HG03097 (cell line): Measurements from ENCODE around the gene YBX1.
A peak's percentile ranks its signal among the peaks of the same experiment; 100 is the strongest.
"Not testable (repeated sequence)": the region's sequence is repeated elsewhere in the genome, so short reads cannot be mapped to it uniquely, and the experiment has no call there.

Source experiments
- ATAC-seq: cut with Tn5 transposase; IDR thresholded peaks from one replicate; pipeline ENCODE4 v1.9.1; 2021; ENCODE audit not compliant: unreplicated experiment, low FRiP score

YBX1 gene

GRCh38 chr1:42681741-42682483 lies at the start of gene YBX1:
TSS of gene YBX1 (plus strand) at chr1:42682418. CDS start at chr1:42682566, 148 bp downstream.
- peak; percentile 88 for ATAC-seq

GRCh38 chr1:42639116-42639515 lies 43.1 kb upstream of the YBX1 start:
- ATAC-seq: no peak

- ATAC-seq: no peak
Observed at GRCh38 chr1:42646056-42646455, 36.2 kb upstream of the YBX1 start.

GRCh38 chr1:42657201-42657600 lies 25.0 kb upstream of the YBX1 start:
- no peak for ATAC-seq

- peak; percentile 90 for ATAC-seq
Observed at GRCh38 chr1:42657981-42658876, 24.0 kb upstream of the YBX1 start, which contains the start of gene PPIH. TSS of gene PPIH (plus strand) at chr1:42658423. CDS start at chr1:42658447, 24 bp downstream.

- ATAC-seq: no peak
Observed at GRCh38 chr1:42658877-42659337, 23.3 kb upstream of the YBX1 start.

- no peak for ATAC-seq
Observed at GRCh38 chr1:42660907-42661500, 21.2 kb upstream of the YBX1 start.

GRCh38 chr1:42669936-42670335 lies 12.3 kb upstream of the YBX1 start:
- no peak for ATAC-seq

- no peak for ATAC-seq
Observed at GRCh38 chr1:42670425-42670824, 11.8 kb upstream of the YBX1 start.

GRCh38 chr1:42674214-42674613 lies 8.0 kb upstream of the YBX1 start:
- ATAC-seq: no peak

- no peak for ATAC-seq
Observed at GRCh38 chr1:42674682-42675081, 7.5 kb upstream of the YBX1 start.

- ATAC-seq: no peak
Observed at GRCh38 chr1:42675467-42675866, 6.8 kb upstream of the YBX1 start.

- ATAC-seq: no peak
Observed at GRCh38 chr1:42676534-42677087, 5.6 kb upstream of the YBX1 start.

- no peak for ATAC-seq
Observed at GRCh38 chr1:42679364-42679983, 2.7 kb upstream of the YBX1 start.

GRCh38 chr1:42680055-42680454 lies 2.2 kb upstream of the YBX1 start:
- no peak for ATAC-seq

GRCh38 chr1:42680921-42681683 lies 1.1 kb upstream of the YBX1 start:
- ATAC-seq: no peak

- ATAC-seq: not testable (repeated sequence)
Observed at GRCh38 chr1:42682484-42682738, 193 bp downstream of the YBX1 start.

- peak; percentile 32 for ATAC-seq
Observed at GRCh38 chr1:42682739-42683531, 717 bp downstream of the YBX1 start.

GRCh38 chr1:42684139-42684538 lies 1.9 kb downstream of the YBX1 start:
- ATAC-seq: no peak
